Pancreas (tissue), 10 donors: ENCODE results near the gene PRKCA. TPM values are rescaled to one million over a fixed set of nuclear protein-coding genes. Genes with fewer than 3 reads are reported as not detected.

ENCODE experiments used
- ATAC-seq, 4 donors: fragments of 200-7000 bp; cut with Tn5 transposase; one replicate each; pipeline versions ENCODE4 v1.8.0 to v1.9.1; 2020; ENCODE audit warnings: mild to moderate bottlenecking in 4 of 4, moderate library complexity in 4 of 4
- DNase-seq, 6 donors: peaks; one replicate each; pipeline ENCODE4 v3.0.0-alpha.2; 2020
- FAIRE-seq: peaks from 2 replicates; lab custom pipeline; 2012; peaks lifted over from hg19 to GRCh38; lab: Jason Lieb, UNC
- H3K27ac ChIP-seq, 4 donors: fragments of 200-600 bp; sonication (generic); 1 replicate in 3 of 4; 2 replicates in 1 of 4; pipeline versions ENCODE4 v1.5.0 to v1.8.0; 2020
- H3K27me3 ChIP-seq, 4 donors: fragments of 200-600 bp; one replicate each; pipeline ENCODE4 v1.8.0; 2021
- H3K36me3 ChIP-seq, 3 donors: fragments of 200-600 bp; sonication (generic) in 1 of 3; one replicate each; pipeline versions ENCODE4 v1.5.0 to v1.8.0; 2020 to 2021
- H3K4me1 ChIP-seq, 3 donors: fragments of 200-600 bp; one replicate each; pipeline ENCODE4 v1.8.0; 2021
- H3K4me3 ChIP-seq, 4 donors: fragments of 200-600 bp; sonication (generic) in 2 of 4; one replicate each; pipeline versions ENCODE4 v1.5.0 to v1.8.0; 2020 to 2021
- H3K9me3 ChIP-seq, 4 donors: fragments of 200-600 bp; one replicate each; pipeline ENCODE4 v1.8.0; 2021
- CTCF ChIP-seq, 4 donors: fragments of 200-600 bp; sonication (generic) in 3 of 4; IDR thresholded peaks; one replicate each; pipeline versions ENCODE4 v1.5.0 to v1.8.0; 2021; ENCODE audit warnings: antibody characterized with exemption in 4 of 4
- WGBS, 2 donors: extraction: QIAGEN DNeasy Blood & Tissue Kit; methylation state at CpG; one replicate each; pipeline ENCODE4 v1.1.7; 2013; 5-methylcytosine and 5-hydroxymethylcytosine counted together
- intact Hi-C, 3 donors: fragments of 100-400 bp; cut with DNase I; formaldehyde crosslinking; loops; one replicate each; pipeline versions ENCODE4 v1.11.1 to v1.14.2; 2022
- polyA plus RNA-seq, 2 donors: library from polyadenylated mRNA; stranded (reverse); fragments of 200-250 nt; gene quantifications; one replicate each; pipeline ENCODE4 v1.2.3, GENCODE V29; 2013
- total RNA-seq, 6 donors: library from RNA; stranded (reverse); fragmentation: NEBNext Ultra II Directional in 4 of 6; extraction: Animal tissue kit (Norgen Biotek cat#: 25700) in 4 of 6; gene quantifications; one replicate each; pipeline versions ENCODE4 v1.2.1 to v1.2.4, GENCODE V29; 2021 to 2023
- donor health status: healthy with polysubstance abuse.
- donor health status: DM: no; HTN: no; CAD: no; lungs with moderate emphysema.
- donor health status: DM: no; HTN: no; CAD: no.
- donor health status: control.
- donor health status: control.
- donor health status: Bipolar disorder and iron deficiency.
- donor health status: DM: yes; HTN: yes; CAD: no.
- donor health status: DM: no; HTN: no; CAD: no.
- donor health status: DM: no; HTN: no; CAD: no.
- donor health status: DM: yes; HTN: yes; CAD: no.

PRKCA gene
- total and polyA plus RNA-seq, 8 donors = 3.5 to 22.3 (median 10.2) TPM

- H3K36me3 ChIP-seq = no peaks in the 10 kb centered on the region
- FAIRE-seq (no peak), DNase-seq (no peak), ATAC-seq (no peak)
- intact Hi-C loops = no loop called here
- H3K27me3 ChIP-seq = no peaks in the 10 kb centered on the region
- no peak overlapping the region for H3K27ac ChIP-seq
- no peak overlapping the region for H3K4me3 ChIP-seq
- H3K9me3 ChIP-seq = no peaks in the 10 kb centered on the region
- TF ChIP-seq CTCF (IDR thresholded peaks at IDR 0.05) = no peak
- no peaks in the 10 kb centered on the region for H3K4me1 ChIP-seq
Measured at GRCh38 chr17:66698270-66698669, 395.9 kb downstream of the PRKCA start.

GRCh38 chr17:66701462-66701861 is 399.0 kb downstream of the PRKCA start:
- FAIRE-seq = no peak
- no peak for ATAC-seq
- H3K9me3 ChIP-seq = no peaks in the 10 kb centered on the region

GRCh38 chr17:66702106-66702936 is 399.9 kb downstream of the PRKCA start:
- intact Hi-C loops = no loop called here
- H3K4me3 ChIP-seq = no peak overlapping the region
- FAIRE-seq (no peak), DNase-seq (no peak), ATAC-seq (no peak)
- no peak for TF ChIP-seq CTCF (IDR thresholded peaks at IDR 0.05)
- WGBS, 2 donors = 91 to 95% methylated on average over 1 of the region's 1 CpG
- no peaks in the 10 kb centered on the region for H3K9me3 ChIP-seq
- no peaks in the 10 kb centered on the region for H3K36me3 ChIP-seq
- H3K27ac ChIP-seq = no peak overlapping the region
- no peaks in the 10 kb centered on the region for H3K4me1 ChIP-seq
- H3K27me3 ChIP-seq = no peaks in the 10 kb centered on the region

More at GRCh38 chr17:66701462-66701861, 399.0 kb downstream of the PRKCA start:
- Histone ChIP-seq H3K4me3 (no peak overlapping the region), H3K36me3 (no peaks in the 10 kb centered on the region), H3K27ac (no peak overlapping the region), H3K4me1 (no peaks in the 10 kb centered on the region), H3K27me3 (no peaks in the 10 kb centered on the region)
- intact Hi-C loops = no loop called here
- no peak for TF ChIP-seq CTCF (IDR thresholded peaks at IDR 0.05)
- no peak for DNase-seq

GRCh38 chr17:66704858-66705520 is 402.6 kb downstream of the PRKCA start:
- WGBS, 2 donors = 40 to 50% methylated on average over 2 of the region's 2 CpGs
- Histone ChIP-seq H3K4me1 (no peaks in the 10 kb centered on the region), H3K4me3 (no peak overlapping the region), H3K27me3 (no peaks in the 10 kb centered on the region), H3K27ac (no peak overlapping the region), H3K9me3 (no peaks in the 10 kb centered on the region), H3K36me3 (no peaks in the 10 kb centered on the region)
- no peak for FAIRE-seq
- intact Hi-C loops = no loop called here
- DNase-seq = no peak
- TF ChIP-seq CTCF (IDR thresholded peaks at IDR 0.05) = no peak
- no peak for ATAC-seq
